C1 segment of cervical spinal cord (tissue), 14 donors: ENCODE measurements around the gene SELENOP.
"Not testable (repeated sequence)": the region's sequence is repeated elsewhere in the genome, so short reads cannot be mapped to it uniquely, and the experiment has no call there.

ENCODE experiments used
- DNase-seq, 14 donors: peaks; one replicate each; lab custom pipeline; 2025; lab: John Stamatoyannopoulos, UW

The SELENOP gene

GRCh38 chr5:42826757-42827515, 15.2 kb upstream of the SELENOP start:
- DNase-seq: no peak

- DNase-seq: no peak
Observed at GRCh38 chr5:42825422-42826148, 13.9 kb upstream of the SELENOP start.

GRCh38 chr5:42824347-42824976, 12.8 kb upstream of the SELENOP start:
- DNase-seq: no peak

DNA sequence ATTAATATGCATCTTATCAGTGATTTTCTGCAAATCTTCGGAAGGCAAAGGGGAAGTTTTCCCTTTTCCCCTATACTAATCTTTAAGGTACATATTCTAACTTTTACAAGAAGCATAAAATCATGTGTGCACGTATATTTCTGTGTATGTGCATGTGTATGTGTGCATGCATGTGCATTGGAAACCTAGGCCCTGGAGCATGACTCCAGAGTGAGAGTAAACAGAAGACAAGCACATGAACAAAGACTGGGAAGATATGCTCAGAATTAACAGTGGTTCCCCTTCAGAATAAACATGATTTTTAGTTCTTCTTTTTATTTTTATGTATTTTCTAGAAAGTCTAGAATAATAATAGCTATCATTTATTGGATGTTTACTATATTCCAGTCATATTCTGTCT, 10.9 kb upstream of the SELENOP start:
- no peak for DNase-seq

GRCh38 chr5:42819745-42820144, 8.1 kb upstream of the SELENOP start:
- no peak for DNase-seq

DNA sequence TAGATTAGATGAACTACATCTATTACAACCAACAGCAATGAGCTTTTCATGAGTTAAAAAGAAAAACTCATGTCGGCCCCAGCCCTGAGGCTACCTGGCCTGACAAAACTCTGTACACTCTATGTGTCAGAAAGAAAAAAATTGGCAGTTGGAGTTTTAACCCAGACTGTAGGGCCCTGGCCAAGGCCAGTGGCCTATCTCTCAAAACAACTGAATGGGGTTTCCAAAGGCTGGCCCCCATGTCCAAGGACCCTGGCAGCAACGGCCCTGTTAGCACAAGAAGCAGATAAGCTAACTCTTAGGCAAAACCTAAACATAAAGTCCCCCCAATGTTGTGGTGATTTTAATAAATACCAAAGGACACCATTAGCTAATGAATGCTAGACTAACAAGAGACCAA, 4.9 kb upstream of the SELENOP start:
- DNase-seq: not testable (repeated sequence)

- peak in 8 of 14 donors; percentile 12 to 60 (median 31) for DNase-seq
Observed at GRCh38 chr5:42813533-42813932, 1.8 kb upstream of the SELENOP start.

- DNase-seq: no peak
Observed at GRCh38 chr5:42812620-42813019, 928 bp upstream of the SELENOP start.

GRCh38 chr5:42810834-42811590, 680 bp downstream of the SELENOP start:
- DNase-seq: no peak

GRCh38 chr5:42808888-42809611, 2.6 kb downstream of the SELENOP start:
- no peak for DNase-seq

GRCh38 chr5:42807722-42808447, 3.8 kb downstream of the SELENOP start:
- DNase-seq: peak in 1 of 14 donors; percentile 13

- no peak for DNase-seq
Observed at GRCh38 chr5:42806701-42807262, 4.9 kb downstream of the SELENOP start.

- no peak for DNase-seq
Observed at GRCh38 chr5:42806004-42806700, 5.5 kb downstream of the SELENOP start.

DNA sequence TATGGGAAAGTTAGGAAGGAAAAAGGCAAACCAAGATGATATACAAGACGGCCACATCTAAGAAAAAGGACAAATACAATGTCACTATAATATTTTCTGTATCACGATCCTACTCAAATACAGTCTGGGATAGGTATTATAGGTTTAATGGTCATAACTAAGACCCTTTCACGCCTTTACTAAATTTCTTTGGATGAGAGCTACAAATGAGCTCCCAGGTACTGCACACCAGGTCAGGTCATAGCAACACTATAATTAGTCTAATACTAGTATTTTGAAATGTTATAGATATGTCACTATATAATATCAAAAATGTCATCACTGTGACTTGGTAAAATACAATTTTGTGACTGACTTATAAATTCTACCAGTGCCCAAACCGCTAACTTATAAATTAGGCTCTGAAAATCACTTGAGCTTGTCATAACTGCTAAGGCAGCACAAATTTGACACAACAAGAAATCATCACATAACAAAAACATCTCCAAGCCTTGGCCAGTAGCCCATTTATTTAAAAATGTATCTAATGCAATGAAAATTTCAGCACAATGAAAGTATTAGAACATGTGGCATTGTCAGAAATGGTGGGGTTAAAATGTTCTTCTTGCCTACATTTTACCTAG, 6.9 kb downstream of the SELENOP start:
- DNase-seq: no peak

DNA sequence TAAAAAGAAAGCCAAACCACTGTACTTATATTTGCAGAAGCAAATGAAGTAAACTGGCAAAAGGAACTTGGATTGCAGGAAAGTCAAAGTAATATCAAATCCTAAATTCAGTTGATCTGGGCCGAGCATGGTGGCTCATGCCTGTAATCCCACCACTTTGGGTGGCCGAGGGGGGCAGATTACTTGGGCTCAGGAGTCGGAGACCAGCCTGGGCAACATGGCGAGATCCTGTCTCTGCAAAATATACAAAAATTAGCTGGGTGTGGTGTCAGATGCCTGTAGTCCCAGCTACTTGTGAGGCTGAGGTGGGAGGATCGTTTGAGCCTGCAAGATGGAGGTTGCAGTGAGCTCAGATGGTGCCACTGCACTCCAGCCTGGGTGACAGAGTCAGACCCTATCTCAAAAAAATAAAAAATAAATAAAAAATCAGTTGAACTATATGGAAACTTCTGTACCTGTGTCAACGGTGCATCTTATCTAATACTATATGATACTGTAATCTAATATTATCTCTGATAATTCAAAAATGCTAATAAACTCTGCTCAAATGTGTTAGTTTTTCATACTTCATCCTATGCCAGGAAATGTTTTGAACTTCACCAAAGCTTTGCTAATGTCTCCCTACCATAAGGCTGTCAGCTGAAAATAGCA, 10.1 kb downstream of the SELENOP start:
- DNase-seq: no peak

- no peak for DNase-seq
Observed at GRCh38 chr5:42800748-42801330, 10.9 kb downstream of the SELENOP start.

DNA sequence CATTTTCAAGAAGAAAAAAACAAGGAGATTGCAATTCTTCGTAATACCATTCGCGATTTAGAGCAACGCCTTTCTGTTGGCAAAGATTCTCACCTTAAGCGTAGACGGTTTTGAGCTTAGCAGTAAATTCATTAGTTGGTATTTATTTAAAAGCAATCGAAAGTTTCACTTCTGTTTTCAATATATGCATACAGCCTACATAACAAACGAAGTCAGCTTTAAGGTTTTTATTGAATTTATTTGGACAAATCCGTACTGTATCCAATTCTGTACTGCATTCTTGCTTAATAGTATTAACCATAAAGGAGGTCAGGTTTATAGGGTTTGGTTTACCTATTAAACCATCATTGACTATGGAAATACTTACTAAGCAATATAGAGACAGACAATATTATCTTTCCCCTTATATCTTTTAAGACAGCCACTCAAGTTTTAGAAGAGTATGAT, 12.0 kb downstream of the SELENOP start:
- no peak for DNase-seq

DNA sequence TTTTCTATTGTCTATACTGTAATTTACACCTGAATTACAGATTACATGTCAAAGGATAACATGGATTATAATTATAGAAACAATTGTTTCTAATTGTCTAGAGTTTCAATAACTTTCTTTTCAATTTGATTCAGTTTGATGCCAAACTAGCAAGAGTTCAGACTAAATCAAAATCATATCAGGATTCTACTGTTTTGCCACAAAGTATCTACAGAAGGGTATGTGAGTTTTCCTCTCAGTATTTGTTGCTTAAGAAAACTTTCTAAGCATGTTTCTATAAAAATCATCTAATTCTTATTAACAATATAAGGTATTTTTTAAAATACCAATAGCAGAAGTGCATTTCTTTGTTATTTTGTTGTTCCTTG, 12.5 kb downstream of the SELENOP start:
- DNase-seq: no peak
